OCI-LY7 (cell line): ENCODE results near the gene DOK3.

Source experiments
- EZH2phosphoT487 ChIP-seq: fragments of 200-600 bp; sonication (generic); IDR thresholded peaks from 2 replicates; pipeline ENCODE4 v1.6.1; 2018; ENCODE audit warnings: low read depth, borderline replicate concordance, mild to moderate bottlenecking, mixed run types, antibody characterized with exemption, low read length, moderate library complexity, mixed read lengths
- TF ChIP-seq, protein P1 (sequence below): fragments of 200-600 bp; sonication (generic); conservative IDR thresholded peaks from 2 replicates; pipeline ENCODE4 v1.5.1; 2014; ENCODE audit warnings: mild to moderate bottlenecking, antibody characterized with exemption, low read length, moderate library complexity, mixed read lengths

DNA sequence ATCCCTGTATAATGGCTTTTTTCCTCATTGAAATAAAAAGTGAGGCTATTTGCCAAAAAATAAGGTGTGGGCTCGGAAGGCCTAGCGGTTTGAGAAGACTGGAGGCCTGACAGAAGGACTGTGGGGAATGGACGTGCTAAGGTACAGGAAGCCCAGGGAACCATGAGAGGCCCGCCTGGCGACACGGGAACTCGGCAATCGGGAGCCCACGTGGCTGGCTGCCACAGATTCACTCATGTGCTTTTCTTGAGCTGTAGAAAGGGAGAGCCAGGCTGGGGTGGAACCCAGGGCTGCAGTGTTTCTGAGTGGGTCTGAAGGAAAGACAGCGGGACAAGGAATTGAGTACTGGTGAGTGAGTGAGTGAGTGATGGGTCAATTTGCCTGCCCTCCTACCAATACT is 19.0 kb upstream of the DOK3 start:
- TF ChIP-seq, protein P1, sequence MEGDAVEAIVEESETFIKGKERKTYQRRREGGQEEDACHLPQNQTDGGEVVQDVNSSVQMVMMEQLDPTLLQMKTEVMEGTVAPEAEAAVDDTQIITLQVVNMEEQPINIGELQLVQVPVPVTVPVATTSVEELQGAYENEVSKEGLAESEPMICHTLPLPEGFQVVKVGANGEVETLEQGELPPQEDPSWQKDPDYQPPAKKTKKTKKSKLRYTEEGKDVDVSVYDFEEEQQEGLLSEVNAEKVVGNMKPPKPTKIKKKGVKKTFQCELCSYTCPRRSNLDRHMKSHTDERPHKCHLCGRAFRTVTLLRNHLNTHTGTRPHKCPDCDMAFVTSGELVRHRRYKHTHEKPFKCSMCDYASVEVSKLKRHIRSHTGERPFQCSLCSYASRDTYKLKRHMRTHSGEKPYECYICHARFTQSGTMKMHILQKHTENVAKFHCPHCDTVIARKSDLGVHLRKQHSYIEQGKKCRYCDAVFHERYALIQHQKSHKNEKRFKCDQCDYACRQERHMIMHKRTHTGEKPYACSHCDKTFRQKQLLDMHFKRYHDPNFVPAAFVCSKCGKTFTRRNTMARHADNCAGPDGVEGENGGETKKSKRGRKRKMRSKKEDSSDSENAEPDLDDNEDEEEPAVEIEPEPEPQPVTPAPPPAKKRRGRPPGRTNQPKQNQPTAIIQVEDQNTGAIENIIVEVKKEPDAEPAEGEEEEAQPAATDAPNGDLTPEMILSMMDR, result no peak
- no peak for TF ChIP-seq EZH2phosphoT487
